HL-60 (cell line): ENCODE data around the gene KCNG3.

ENCODE experiments used
- CTCF ChIP-seq: IDR thresholded peaks from one replicate; pipeline ENCODE4 v1.5.1; 2011; ENCODE audit warnings: low read length, control low read depth, inconsistent platforms; ENCODE audit not compliant: insufficient read depth
- GABPA ChIP-seq: IDR thresholded peaks from 2 replicates; pipeline ENCODE4 v1.6.1; 2012; ENCODE audit warnings: low read depth
- POLR2AphosphoS5 ChIP-seq: IDR thresholded peaks from 2 replicates; pipeline ENCODE4 v1.6.1; 2012; ENCODE audit warnings: low read depth
- SPI1 ChIP-seq: IDR thresholded peaks from 2 replicates; pipeline ENCODE4 v1.6.1; 2012; ENCODE audit warnings: low read depth, mild to moderate bottlenecking, borderline replicate concordance

- TF ChIP-seq CTCF, result no peak
- peak; percentile 51; the same call in 1 of the 2 replicates for TF ChIP-seq SPI1
- TF ChIP-seq GABPA, result no peak
- no peak for TF ChIP-seq POLR2AphosphoS5
Observed at GRCh38 chr2:42438685-42439084, 55.1 kb downstream of the KCNG3 start.
